ENCODE results near the gene PDE8B. TPM values are rescaled to one million over a fixed set of nuclear protein-coding genes. Genes with fewer than 3 reads are reported as not detected.

PDE8B gene
- total RNA-seq, 1 experiment from 2014 or later, result not detected

GRCh38 chr5:77301447-77301883 lies 91.0 kb downstream of the PDE8B start:
- Histone ChIP-seq H3K4me1 (ENCODE audit: insufficient read depth, low read length) (0 out of 2 replicates have a peak, but pooled peaks cover 2% of the 10 kb centered on the region), H3K27ac (ENCODE audit: low read length) (no peak overlapping the region), H4K20me1 (ENCODE audit: low read length) (no peaks in the 10 kb centered on the region), H3K79me2 (ENCODE audit: low read length) (no peaks in the 10 kb centered on the region), H3K9ac (ENCODE audit: low read length) (no peak overlapping the region), H3K4me2 (ENCODE audit: low read length) (peak overlapping the region; percentile 13), H3K27me3 (ENCODE audit: low read length) (no peaks in the 10 kb centered on the region), H3K9me3 (ENCODE audit: low read length) (no peaks in the 10 kb centered on the region), H3K9me2 (replicated peaks; ENCODE audit: low read length) (no peaks in the 10 kb centered on the region), H3F3A (ENCODE audit: low read length, unreplicated experiment) (no peaks in the 10 kb centered on the region), H3K36me3 (ENCODE audit: low read depth, low read length) (no peaks in the 10 kb centered on the region), H3K4me3 (ENCODE audit: low read length) (no peak overlapping the region), H2AFZ (ENCODE audit: low read length) (no peak overlapping the region)
- BruUV-seq (replicated peaks), result no TSS peak
- ATAC-seq (peak; percentile 90), DNase-seq (peak; percentile 66)
- POLR2A ChIA-PET (ENCODE audit: unreplicated experiment), result no interaction called here
- intact Hi-C loops (cut with micrococcal nuclease), result no loop called here
- no peak for TF ChIP-seq EZH2 (IDR thresholded peaks at IDR 0.05; ENCODE audit: low read length, unreplicated experiment)
- TF ChIP-seq EZH2phosphoT487 (IDR thresholded peaks at IDR 0.05; ENCODE audit: borderline replicate concordance, low read length), result no peak
- no peak for TF ChIP-seq CTCF (conservative IDR thresholded peaks at IDR 0.05; ENCODE audit: low read depth, low read length)
- CTCF ChIA-PET, result no interaction called here

GRCh38 chr5:77302247-77302646 lies 91.8 kb downstream of the PDE8B start:
- BruUV-seq (replicated peaks), result no TSS peak
- Histone ChIP-seq H2AFZ (ENCODE audit: low read length) (no peak overlapping the region), H4K20me1 (ENCODE audit: low read length) (no peaks in the 10 kb centered on the region), H3K4me1 (ENCODE audit: insufficient read depth, low read length) (0 out of 2 replicates have a peak, but pooled peaks cover 2% of the 10 kb centered on the region), H3K27me3 (ENCODE audit: low read length) (no peaks in the 10 kb centered on the region), H3K27ac (ENCODE audit: low read length) (no peak overlapping the region), H3K4me2 (ENCODE audit: low read length) (peak overlapping the region; percentile 13), H3K36me3 (ENCODE audit: low read depth, low read length) (no peaks in the 10 kb centered on the region), H3K9me3 (ENCODE audit: low read length) (no peaks in the 10 kb centered on the region), H3F3A (ENCODE audit: low read length, unreplicated experiment) (no peaks in the 10 kb centered on the region), H3K4me3 (ENCODE audit: low read length) (no peak overlapping the region), H3K79me2 (ENCODE audit: low read length) (no peaks in the 10 kb centered on the region), H3K9ac (ENCODE audit: low read length) (no peak overlapping the region), H3K9me2 (replicated peaks; ENCODE audit: low read length) (no peaks in the 10 kb centered on the region)
- ChIA-PET POLR2A (ENCODE audit: unreplicated experiment) (no interaction called here), CTCF (no interaction called here)
- DNase-seq (no peak), ATAC-seq (no peak)
- intact Hi-C loops (cut with micrococcal nuclease), result no loop called here
- TF ChIP-seq CTCF (conservative IDR thresholded peaks at IDR 0.05; ENCODE audit: low read depth, low read length) (no peak), EZH2 (IDR thresholded peaks at IDR 0.05; ENCODE audit: low read length, unreplicated experiment) (no peak), EZH2phosphoT487 (IDR thresholded peaks at IDR 0.05; ENCODE audit: borderline replicate concordance, low read length) (no peak)

GRCh38 chr5:77302653-77303052 lies 92.2 kb downstream of the PDE8B start:
- CTCF ChIA-PET, result no interaction called here
- no peak overlapping the region for H3K4me3 ChIP-seq (ENCODE audit: low read length)
- ATAC-seq (no peak), DNase-seq (no peak)
- no peaks in the 10 kb centered on the region for H3K27me3 ChIP-seq (ENCODE audit: low read length)
- TF ChIP-seq CTCF (conservative IDR thresholded peaks at IDR 0.05; ENCODE audit: low read depth, low read length) (no peak), EZH2phosphoT487 (IDR thresholded peaks at IDR 0.05; ENCODE audit: borderline replicate concordance, low read length) (no peak), EZH2 (IDR thresholded peaks at IDR 0.05; ENCODE audit: low read length, unreplicated experiment) (no peak)
- no peaks in the 10 kb centered on the region for H4K20me1 ChIP-seq (ENCODE audit: low read length)
- no peak overlapping the region for H3K9ac ChIP-seq (ENCODE audit: low read length)
- no peaks in the 10 kb centered on the region for H3K9me2 ChIP-seq (replicated peaks; ENCODE audit: low read length)
- POLR2A ChIA-PET (ENCODE audit: unreplicated experiment), result no interaction called here
- no peaks in the 10 kb centered on the region for H3K9me3 ChIP-seq (ENCODE audit: low read length)
- no peaks in the 10 kb centered on the region for H3F3A ChIP-seq (ENCODE audit: low read length, unreplicated experiment)
- intact Hi-C loops (cut with micrococcal nuclease), result no loop called here
- H2AFZ ChIP-seq (ENCODE audit: low read length), result no peak overlapping the region
- H3K4me2 ChIP-seq (ENCODE audit: low read length), result no peak overlapping the region
- H3K36me3 ChIP-seq (ENCODE audit: low read depth, low read length), result no peaks in the 10 kb centered on the region
- no peak overlapping the region for H3K27ac ChIP-seq (ENCODE audit: low read length)
- no TSS peak for BruUV-seq (replicated peaks)
- H3K79me2 ChIP-seq (ENCODE audit: low read length), result no peaks in the 10 kb centered on the region
- H3K4me1 ChIP-seq (ENCODE audit: insufficient read depth, low read length), result 0 out of 2 replicates have a peak, but pooled peaks cover 2% of the 10 kb centered on the region
